GM21381 (cell line): ENCODE data around the gene LGR6.

Experiments used
- ATAC-seq: cut with Tn5 transposase; IDR thresholded peaks from one replicate; pipeline ENCODE4 v1.9.1; 2021; ENCODE audit warnings: mild to moderate bottlenecking, moderate library complexity; ENCODE audit not compliant: unreplicated experiment

The LGR6 gene

DNA sequence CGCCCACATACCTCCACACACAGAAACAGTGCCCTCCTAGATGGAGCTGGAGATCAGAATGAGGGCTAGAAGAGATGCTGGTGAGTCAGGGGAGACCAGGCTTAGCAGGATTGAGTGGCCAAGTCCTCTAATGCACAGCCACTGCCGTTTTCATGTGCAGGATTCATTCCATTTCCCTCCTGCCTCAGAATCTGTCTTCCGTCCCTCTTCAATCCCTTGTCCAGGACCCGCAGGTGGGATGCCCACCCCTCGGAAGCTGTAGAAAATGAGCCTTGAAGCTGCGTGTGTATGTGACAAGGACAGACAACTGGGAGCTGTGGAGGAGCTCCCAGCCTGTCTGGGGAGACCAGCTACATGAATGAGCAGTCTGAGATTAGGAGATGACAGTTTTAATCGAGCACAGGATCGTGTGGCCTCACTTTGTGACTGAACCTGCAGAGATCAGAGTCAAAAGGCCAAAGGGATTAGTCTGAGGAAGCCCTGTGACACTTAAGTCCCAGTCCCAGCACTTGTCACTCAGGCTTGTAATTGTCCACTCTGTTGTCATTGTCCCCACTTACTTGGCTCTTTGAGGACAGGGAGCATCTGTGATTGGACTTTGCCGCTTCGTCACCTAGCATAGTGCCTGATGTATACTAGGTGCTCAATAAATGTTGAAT, 22.0 kb downstream of the LGR6 start:
- ATAC-seq, result no peak

DNA sequence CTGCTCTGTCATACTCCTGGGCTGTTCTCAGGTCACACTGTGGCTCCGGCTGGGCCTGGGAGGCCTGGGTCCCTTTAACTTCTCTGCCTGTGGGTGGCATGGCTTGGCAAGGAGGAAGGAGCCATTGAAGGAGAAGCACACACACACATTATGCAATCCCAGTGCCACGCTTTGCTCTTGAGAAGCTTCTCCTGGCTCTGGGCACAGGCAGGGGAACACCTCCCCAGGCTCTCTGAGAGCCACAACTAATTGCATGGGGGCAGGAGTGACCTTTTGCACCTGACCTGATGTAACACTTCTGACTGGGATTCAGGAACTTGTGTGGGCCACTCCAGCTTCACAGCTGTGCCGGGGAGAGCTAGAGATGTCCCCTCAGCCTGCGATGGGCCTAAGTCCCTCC, 23.1 kb downstream of the LGR6 start:
- ATAC-seq, result no peak

DNA sequence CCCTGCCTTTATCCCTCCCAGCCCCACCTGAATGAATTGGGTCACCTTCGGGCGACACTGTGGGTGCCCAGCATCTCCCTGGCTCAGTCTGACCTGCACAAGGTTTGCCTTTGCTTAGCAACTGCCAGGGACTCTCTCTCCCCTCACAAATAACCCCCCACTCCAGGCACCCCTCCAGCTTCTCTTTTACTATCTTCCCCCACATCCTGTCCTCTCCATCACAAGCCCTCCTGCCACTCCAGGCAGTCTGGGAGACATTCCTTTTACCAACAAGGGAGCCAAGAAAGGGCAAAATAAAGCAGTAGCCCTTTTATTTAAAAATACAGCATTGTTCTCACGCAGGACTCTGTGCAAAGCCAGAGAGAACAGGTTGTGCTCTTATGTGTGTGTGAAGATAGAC, 23.9 kb downstream of the LGR6 start:
- ATAC-seq, result no peak

DNA sequence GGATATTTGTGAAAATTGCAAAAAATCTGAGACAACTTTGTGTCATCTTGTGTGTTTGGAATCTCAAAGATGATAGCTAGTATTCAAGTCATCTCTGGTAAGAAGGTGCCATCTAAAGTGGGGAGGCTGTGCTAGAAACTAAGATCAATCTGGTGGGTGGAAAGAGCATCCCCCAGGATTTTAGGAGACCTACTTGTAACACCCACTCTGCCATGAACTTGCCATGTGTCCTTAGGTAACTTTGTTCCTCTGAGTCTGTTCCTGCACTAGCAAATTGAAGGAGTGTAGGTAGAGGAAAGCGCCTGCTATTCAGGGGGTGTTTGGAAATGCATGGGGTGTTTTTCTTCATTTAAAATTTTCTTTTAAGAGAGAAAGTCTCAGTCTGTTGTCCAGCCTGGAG, 24.4 kb downstream of the LGR6 start:
- no peak for ATAC-seq

DNA sequence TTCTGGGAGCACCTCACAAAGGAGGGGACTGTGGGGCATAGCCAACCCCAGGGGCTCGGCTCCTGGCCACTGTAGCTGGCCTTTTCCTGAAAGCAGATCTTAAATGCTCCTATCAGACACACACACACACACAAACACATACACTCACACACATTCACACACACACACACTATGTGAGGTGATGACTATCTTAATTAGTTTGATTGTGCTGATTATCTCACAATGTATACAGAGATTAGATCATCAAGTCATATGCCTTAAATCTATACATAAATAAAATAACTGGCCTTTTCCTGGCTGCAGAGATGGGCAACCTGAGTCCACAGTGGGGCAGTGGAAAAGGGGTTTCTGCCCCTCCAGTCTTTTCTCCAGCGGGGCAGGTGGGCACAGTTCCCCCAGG, 27.1 kb downstream of the LGR6 start:
- ATAC-seq, result no peak

DNA sequence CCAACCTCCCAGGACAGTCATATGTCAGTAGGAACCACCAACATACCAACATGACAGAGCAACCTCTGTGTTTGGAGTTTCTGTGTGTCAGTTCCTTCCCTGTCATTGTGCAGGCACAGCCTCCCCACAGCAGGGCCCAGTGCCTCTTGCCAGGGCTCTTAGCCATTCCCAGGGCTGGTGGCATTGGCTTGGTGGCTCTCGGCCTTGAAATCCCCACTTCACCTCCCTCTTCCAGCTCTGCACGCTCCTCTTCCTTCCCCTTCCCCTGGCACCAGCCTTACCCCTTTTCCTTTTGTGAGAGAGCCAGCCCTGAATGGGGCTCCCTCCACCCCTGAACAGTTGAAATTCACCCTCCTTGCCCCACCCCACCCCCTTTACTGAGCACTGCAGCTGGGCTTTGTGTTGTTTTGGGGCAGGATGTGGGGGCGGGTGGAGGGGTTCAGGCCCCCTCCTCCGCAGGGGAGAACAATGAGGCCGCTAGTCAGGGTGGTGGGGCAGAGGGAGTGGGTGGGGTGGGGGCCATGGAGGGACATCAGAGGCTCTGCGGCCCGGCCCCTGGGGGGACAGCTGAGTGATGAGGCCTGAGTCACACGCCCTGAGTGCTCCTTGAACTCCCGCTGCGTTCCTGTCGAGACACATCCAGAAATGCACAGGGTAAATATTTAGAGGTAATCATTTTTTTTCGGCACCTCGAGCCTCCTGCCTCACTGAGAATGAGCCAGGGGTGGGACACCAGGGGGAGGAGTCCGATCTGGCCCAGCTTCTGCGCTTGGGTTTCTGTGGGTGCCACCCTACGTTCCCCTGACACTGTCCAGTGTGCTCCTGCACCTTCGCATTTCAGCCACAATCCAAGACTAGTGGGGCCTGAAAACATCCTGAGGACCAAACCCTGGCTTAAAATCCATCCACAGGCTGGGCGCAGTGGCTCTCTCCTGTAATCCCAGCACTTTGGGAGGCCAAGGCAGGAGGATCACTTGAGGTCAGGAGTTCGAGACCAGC, 28.6 kb downstream of the LGR6 start:
- no peak for ATAC-seq

DNA sequence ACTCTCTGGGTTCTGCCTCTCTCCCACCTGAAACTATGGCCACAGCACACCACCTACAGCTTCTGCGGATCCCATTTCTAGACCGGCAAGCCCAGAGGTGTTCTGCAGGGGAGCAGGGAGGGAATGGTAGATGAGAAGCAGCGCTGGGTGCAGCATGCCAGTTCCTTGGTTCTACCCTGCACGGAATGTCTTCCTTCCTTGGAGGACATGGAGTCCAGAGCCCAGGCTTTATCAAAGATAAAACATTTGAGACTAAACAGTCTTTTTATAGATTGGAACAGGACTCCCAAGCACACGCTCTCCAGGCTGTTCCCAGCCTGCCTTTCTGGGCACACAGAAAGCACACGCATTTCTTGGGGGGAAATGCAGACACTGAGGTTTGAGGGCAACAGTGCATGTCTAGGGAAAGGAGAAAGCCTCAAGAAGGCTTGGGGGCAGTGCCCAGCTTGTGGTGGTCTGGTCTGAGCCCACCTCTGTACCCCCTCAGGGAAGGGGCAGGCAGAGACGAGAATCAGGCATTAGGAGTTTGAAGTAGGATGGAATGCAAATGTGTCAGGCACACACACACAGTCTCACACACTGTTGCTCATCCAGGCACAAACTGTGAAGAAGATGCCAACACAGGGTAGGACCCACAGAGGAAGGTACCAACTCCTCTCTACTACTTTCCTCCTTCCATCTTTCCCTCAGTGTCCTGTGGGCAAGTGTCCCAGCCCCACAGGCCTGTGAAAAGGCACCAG, 29.7 kb downstream of the LGR6 start:
- no peak for ATAC-seq

DNA sequence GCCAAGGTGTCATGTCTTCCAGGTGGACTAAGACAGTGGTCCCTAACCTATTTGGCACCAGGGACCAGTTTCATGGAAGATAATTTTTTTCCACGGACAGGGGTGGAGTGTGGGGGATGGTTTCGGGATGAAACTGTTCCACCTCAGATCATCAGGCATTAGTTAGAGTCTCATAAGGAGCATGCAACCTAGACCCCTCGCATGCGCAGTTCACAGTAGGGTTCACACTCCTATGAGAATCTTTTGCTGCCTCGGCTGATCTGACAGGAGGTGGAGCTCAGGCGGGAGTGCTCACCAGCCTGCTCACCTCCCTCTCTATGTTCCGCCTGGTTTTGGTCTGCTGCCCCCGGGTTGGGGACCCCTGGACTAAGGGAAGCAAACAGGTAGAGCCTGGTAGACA, 30.9 kb downstream of the LGR6 start:
- ATAC-seq, result no peak

DNA sequence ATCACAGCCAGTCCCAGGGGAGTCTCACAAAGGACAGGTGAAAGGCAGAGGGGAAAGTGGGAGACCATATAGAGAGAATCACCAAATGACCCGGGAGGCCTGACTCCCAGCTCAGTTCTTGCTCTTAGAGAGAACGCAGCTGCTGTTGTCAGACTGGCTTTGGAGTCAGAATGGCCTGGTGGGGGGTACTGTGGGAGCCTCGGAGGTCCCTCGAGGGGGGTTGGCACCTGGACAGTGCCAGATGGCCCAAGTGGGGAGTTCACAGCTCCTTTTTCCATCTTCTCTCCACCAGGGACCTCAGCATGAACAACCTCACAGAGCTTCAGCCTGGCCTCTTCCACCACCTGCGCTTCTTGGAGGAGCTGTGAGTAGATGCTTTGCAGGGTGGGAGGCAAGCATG, 31.5 kb downstream of the LGR6 start:
- no peak for ATAC-seq

DNA sequence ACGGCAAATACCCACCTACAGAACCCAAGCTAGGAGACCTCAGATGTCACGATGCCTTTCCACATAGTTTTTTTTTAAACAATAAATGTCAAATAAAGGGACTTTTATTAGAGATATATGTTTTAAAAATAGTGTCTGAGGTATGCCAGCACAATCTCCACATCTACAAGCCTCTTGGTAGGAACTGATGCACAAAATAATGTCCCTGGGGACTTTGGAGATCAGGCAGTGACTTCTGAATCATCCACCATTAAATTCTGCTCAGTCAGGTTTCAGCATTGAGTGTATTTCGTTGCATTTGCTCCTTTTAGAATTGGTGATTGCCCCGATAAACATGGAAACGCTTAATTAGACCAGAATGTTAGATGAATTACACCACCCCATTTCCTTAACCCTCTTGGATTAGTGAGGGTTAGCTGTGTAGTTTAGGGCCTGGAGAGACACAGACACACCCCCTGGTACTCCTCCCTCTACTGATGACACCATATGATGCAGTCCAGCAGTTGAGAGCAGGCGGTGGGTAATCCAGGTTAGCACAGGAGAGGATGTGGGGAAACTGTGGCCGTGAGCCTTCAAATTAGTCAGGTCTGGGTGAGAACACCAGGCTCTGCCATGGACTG, 33.6 kb downstream of the LGR6 start:
- ATAC-seq, result no peak

DNA sequence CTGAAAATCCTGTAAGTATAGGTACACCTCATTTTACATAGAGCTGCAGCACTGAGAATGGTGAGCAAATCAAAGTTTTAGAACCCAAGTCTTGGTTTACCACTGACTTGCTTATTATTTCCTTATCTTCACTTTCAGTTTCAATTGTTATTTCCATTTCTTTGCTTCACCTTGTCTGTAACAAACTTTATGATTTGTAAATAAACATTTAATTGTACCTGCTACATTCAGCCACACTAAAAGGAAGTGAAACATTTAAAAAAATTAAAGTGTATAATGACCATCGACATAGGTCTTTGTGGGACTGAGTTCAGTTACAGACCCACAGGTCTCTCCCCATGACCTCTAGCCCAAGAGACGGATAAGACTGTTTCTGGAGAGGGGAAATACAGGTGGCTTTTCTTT, 34.4 kb downstream of the LGR6 start:
- ATAC-seq, result no peak

DNA sequence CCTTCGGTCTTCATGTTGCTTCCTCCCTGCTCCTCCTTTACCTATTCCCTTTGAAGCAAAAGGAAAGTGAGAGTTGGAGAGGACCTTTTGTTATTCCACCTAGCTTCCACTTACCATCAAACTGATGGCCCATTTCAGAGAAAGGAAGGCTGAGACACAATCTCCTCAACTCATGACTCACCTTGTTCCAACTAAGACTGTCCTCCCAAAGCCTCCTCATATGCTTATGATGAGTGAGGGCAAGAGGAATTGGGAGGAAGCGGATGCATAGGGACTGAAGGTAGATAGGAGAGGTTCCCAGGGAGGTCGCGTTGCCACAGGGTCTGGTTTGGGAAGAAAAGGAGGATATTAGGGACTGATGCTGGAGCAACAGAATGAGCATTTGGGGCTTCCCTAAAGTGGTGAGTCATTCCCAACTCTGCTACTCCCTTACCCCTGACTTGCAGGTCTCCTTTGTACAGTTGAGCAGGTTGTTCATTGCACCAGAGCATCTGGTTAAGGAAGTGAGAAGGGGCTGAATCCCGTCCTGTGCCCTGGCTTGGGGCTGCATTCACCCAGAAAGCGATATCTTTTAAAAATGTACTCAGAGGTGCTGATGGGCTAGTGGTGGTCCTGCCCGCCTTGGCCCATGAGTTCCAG, 35.0 kb downstream of the LGR6 start:
- no peak for ATAC-seq

DNA sequence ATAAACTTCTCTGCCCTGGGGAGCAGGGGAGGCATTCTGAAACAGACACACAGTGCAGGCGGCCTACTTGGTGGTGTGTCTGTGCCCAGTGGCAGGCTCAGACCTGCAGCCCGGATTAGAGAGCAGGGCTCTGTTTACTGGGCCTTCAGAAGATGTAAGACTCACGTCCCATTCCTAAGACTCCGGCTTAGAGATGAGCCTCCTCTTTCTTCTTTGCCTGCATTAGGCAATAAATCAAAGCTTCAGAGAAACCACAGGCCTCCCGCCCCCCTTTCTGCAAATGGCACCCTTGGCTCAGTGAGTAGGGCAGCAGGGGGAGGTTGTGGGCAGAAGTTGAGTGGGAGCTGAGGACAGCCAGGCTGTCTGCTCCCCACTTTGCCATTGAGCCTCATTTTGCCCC, 35.8 kb downstream of the LGR6 start:
- no peak for ATAC-seq

DNA sequence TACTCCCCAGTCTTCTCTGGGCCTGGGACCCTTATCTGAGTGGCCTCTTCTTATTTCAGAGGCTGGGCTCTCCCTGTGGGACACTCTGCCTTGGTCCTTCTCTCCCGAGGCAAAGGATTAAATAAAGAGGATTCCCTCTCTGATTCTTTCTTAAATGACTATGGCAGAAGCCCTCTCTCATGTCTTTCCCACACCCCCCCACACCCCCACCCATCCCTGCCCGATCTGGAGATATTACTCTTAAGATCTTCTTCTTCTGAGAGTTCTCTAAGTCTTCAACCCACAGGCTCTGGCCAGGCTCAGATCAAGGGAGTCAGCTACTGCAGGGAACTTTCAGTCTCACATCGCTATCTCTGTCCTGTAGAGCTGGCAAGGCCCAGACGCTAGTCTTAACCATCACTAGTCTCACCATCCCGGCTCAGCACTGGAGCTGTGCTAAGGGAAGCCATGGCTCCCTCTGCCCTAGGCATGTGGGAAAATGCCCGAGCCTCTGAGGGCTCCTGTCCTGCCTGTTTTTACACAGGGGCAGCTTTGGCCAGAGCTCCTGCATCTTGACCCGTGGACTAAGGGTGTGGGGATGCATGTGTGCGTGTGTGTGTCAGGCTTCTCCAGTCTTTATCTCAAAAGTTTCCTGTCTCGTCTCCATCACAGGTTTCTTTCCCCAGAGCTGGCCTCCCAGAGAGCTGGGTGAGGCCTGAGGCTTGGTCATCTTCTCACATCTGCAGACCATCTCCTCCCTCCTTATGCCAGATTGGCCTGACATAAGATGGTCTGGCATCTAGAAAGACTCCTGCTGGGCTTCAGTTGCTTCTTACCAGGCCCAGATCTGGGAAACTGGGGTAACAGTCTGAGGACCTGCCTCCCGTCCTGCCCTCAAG, 36.7 kb downstream of the LGR6 start:
- no peak for ATAC-seq

DNA sequence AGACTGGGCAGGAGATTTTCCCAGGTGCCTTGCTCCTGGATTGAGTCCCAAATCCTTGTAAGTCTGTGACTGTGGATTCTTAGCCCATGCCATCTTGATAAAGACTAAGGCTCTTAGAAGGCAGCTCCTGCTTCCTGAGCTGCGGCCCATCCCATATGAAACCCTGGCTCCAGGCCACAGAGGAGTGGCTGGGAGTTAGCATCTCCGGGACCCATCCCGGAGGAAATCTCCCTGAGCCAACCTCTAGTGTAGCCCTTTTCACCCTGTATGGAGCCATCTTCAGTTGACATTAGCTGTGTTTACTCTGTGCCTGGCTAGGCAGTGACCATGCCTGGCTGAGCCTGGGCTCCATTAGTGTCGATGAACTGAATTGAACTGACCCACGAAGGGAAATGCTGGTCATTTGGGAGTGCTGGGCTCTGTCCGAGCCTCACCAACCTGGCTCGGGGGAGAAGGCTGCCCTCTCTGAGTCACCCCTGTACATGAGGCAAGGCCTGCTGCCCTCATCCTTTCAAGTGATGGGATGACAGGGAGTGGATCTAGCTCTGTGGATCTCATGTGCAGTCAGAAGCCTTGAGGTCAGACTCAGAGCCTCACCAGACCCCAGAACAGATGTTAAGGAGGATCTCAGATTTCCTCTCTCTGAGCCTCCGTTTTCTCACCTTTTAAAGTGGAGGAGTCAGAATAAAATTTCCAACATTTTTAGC, 37.5 kb downstream of the LGR6 start:
- no peak for ATAC-seq

DNA sequence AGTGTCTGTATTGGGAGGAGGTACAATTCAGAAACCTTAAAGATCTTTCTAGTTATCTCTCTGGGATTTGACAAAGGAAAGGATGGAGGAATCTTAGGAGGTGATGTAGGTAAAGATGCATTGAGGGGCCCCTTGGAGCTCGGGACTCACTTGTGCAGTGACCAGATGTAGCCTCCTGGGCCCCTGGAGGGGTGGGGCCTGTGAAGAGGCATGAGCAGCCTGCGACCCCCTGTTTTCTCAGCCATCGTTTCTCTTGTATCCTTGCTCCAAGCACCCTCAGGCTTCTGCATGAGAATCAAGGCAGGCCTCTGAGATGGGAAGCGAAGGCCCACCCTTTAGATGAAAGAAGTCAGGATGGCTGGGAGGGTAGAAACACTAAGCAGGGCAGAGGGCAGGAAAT, 39.6 kb downstream of the LGR6 start:
- no peak for ATAC-seq

DNA sequence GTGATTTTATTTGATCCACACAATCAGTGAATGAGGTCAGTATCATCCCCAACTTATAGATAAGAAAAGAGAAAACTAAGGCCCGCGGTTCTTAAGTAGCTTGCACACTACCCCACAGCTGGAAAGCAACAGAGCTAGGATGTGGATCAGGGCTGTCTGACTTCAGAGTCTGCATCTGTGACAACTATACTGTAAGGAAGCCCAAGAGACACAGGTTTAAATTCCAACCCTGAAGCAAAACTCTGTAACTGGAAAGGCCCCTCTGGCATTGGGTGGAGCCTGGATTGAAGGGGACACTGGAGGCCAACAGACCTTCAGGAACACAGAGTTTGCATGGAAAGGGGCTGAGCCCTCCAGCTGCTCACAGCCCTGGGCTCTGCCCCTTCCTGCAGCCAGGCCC, 40.2 kb downstream of the LGR6 start:
- no peak for ATAC-seq

DNA sequence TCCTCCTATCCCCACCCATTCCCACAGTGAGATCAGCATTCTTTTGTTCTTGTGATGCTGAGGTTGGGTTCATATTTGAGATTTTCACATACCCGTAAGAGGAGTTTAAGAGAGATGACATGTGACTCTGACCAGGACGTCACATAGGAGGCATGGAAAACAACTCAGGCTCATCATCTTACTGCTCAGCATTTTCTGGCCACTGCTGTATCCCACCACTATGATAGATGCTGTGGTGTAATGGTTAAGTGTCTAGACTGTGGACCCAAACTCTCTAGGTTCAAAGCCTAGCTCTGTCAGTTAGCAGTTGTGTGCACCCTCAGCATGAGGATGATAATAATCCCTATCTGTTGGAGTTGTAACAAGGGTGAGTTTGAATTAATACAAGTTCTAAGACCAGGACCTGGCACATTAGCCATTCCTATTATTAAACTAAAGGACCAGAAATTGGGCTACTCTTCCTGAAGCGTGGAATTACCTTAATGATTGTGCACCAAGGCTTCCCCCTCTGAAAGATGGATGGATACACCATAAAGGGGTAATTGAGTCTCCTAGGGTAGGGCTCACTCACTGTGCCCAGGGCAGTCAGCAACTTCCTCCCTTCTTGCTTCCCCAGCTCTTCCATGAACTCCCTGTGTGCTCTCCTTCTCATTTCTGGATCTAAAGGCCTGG, 40.9 kb downstream of the LGR6 start:
- no peak for ATAC-seq
